ENCODE results near the gene CLCA2. TPM values are rescaled to one million over a fixed set of nuclear protein-coding genes. Genes with fewer than 3 reads are reported as not detected.

The CLCA2 gene
- total RNA-seq, 1 donor from 2014 or later: not detected

DNA sequence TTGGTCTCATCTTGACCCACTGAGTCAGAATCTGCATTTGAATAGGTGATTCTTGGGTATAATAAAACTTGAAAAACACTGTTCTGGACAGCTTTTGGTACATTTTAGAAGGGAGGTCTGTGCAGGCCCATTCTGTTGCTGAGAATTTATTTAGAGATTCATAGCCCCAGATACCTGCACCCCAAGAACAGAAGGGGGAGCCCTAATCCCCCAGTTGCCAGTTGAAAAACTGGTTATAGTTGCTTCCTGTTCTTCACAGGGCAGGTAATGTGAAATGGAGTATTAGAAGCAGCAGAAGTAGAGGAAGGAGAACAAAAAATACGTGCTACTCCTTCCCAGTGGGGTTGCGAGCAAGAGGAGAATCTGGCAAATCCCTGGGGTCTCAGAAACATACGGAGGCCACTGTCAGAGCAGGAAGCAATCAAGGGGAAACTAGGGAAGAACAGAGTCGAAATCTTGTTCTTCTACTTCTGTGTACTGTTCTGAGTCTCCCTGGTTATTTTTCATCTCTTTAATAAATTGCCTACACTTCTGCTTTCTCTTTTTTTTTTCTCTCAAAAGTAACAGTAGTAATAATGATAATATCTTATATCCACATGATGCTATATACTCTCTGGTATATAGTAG is 4.6 kb upstream of the CLCA2 start:
- TF ChIP-seq, protein P1, sequence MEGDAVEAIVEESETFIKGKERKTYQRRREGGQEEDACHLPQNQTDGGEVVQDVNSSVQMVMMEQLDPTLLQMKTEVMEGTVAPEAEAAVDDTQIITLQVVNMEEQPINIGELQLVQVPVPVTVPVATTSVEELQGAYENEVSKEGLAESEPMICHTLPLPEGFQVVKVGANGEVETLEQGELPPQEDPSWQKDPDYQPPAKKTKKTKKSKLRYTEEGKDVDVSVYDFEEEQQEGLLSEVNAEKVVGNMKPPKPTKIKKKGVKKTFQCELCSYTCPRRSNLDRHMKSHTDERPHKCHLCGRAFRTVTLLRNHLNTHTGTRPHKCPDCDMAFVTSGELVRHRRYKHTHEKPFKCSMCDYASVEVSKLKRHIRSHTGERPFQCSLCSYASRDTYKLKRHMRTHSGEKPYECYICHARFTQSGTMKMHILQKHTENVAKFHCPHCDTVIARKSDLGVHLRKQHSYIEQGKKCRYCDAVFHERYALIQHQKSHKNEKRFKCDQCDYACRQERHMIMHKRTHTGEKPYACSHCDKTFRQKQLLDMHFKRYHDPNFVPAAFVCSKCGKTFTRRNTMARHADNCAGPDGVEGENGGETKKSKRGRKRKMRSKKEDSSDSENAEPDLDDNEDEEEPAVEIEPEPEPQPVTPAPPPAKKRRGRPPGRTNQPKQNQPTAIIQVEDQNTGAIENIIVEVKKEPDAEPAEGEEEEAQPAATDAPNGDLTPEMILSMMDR (IDR thresholded peaks at IDR 0.05; ENCODE audit: insufficient read depth, low read length, poor library complexity, severe bottlenecking): peak; percentile 33
- DNase-seq (ENCODE audit: low read depth): no peak
- no peaks in the 10 kb centered on the region for H3K27me3 ChIP-seq (ENCODE audit: control insufficient read depth, insufficient read depth, low read length)
- no peaks in the 10 kb centered on the region for H3K36me3 ChIP-seq (ENCODE audit: control insufficient read depth, insufficient read depth, low read length)
- H3K4me3 ChIP-seq (ENCODE audit: low read depth, low read length): no peak overlapping the region

DNA sequence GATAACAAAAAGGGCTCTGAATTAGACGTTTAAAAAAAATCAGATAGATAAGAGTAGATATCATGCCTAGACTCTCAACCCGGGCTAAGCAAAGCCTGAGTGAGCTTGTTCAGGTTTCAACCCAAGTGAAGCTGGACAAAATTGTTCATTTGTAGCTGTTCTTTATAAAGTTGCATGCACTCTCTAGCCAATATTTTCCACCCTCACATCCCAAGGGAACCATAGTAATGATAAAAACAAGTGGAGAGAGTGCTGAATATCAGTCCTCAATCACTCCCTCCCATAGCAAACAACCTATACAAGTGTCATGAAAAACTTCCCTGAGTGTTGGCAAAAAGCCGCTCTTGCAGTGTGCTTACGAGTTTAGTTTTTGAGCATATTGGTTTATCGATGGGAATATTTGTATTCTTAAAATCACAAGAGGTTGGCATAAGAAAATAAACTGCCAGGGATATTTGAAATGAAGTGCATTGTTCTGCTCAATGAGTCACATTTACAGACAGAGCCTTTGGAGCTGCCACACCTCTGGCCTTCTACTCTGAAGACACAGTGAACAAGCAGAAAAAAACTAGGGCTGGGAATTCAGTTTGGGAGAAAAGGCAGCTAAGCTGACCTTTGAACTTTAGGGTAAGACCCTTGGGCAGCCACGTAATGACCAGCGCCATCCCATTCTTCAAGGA is 2.2 kb upstream of the CLCA2 start:
- TF ChIP-seq, protein P1 (IDR thresholded peaks at IDR 0.05; ENCODE audit: insufficient read depth, low read length, poor library complexity, severe bottlenecking): no peak
- DNase-seq (ENCODE audit: low read depth): no peak
- Histone ChIP-seq H3K27me3 (ENCODE audit: control insufficient read depth, insufficient read depth, low read length) (no peaks in the 10 kb centered on the region), H3K4me3 (ENCODE audit: low read depth, low read length) (no peak overlapping the region), H3K36me3 (ENCODE audit: control insufficient read depth, insufficient read depth, low read length) (no peaks in the 10 kb centered on the region)

DNA sequence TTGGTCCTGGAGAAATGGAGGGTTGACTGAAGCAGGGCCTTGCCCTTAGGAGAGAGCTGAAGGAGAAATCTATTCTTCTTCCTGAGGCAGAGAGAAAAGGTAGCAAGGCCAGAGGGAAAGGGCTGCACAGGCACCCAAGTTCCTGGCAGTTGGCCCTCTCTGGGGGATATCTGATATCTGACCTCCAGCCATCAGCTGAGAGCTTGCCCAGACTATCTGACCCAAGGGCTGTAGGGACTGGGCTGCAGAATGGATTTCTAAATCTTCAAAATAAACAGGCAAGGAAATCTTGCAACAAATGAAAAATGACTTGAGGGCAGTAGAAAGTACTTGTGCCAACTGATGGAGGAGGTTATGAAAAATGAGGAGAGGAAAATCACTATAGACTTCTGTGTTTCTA is 498 bp upstream of the CLCA2 start:
- TF ChIP-seq, protein P1 (IDR thresholded peaks at IDR 0.05; ENCODE audit: insufficient read depth, low read length, poor library complexity, severe bottlenecking): no peak
- no peak overlapping the region for H3K4me3 ChIP-seq (ENCODE audit: low read depth, low read length)
- no peaks in the 10 kb centered on the region for H3K36me3 ChIP-seq (ENCODE audit: control insufficient read depth, insufficient read depth, low read length)
- DNase-seq (ENCODE audit: low read depth): no peak
- H3K27me3 ChIP-seq (ENCODE audit: control insufficient read depth, insufficient read depth, low read length): no peaks in the 10 kb centered on the region

DNA sequence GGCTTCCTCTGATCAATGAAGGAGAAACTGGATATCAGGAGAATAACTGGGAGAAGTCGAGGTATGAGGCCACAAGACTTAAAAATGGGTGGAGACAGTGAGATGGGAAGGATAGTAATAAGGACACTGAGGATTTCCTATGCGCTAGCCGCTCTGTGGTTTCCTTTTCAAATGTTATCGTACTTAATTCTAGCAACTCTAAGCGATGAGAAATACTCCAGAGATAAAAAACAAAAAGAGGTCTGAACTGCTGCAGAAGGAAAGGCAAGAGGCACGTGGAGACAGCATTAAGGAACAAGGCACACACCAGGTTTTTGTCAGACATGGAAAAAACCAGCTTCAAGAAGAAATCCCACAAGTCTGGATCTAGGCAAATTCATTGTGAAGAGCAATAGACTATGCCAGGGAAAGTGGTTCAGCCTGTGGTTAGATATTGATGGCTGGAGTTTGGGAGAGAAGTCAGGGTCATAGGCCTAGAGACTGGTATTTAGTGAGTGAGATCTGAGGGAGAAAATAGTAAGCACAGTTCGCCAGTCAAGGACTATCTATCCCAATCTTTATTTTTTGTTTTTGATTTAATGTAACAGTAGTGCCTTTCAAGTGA is 5.3 kb downstream of the CLCA2 start:
- Histone ChIP-seq H3K4me3 (ENCODE audit: low read depth, low read length) (no peak overlapping the region), H3K36me3 (ENCODE audit: control insufficient read depth, insufficient read depth, low read length) (no peaks in the 10 kb centered on the region), H3K27me3 (ENCODE audit: control insufficient read depth, insufficient read depth, low read length) (no peaks in the 10 kb centered on the region)
- no peak for DNase-seq (ENCODE audit: low read depth)
- TF ChIP-seq, protein P1 (IDR thresholded peaks at IDR 0.05; ENCODE audit: insufficient read depth, low read length, poor library complexity, severe bottlenecking): no peak

DNA sequence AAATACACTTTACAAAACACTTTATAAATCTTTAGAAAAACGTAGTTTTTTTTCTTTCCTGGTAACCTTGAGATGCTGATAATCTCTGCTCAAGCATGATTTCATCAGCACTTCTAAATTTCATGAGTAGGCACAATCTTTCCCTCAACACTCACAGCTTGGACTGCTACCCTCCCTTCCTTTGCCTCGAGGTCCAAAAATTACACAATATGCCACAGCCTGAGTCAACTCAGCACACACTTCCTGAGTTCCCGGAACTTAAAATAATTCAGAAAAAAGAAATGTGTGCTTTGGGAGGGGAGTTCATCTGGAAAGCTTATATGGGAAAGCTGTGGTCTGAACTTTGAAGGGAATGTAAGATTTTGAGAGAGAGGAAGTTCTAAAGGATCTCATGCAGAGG is 5.9 kb downstream of the CLCA2 start:
- TF ChIP-seq, protein P1 (IDR thresholded peaks at IDR 0.05; ENCODE audit: insufficient read depth, low read length, poor library complexity, severe bottlenecking): no peak
- Histone ChIP-seq H3K27me3 (ENCODE audit: control insufficient read depth, insufficient read depth, low read length) (no peaks in the 10 kb centered on the region), H3K36me3 (ENCODE audit: control insufficient read depth, insufficient read depth, low read length) (no peaks in the 10 kb centered on the region), H3K4me3 (ENCODE audit: low read depth, low read length) (no peak overlapping the region)
- DNase-seq (ENCODE audit: low read depth): peak; percentile 79

All from kidney epithelial cell (primary cell).